Bronchial epithelial cell (primary cell): ENCODE measurements around the gene TUFM. TPM values are rescaled to one million over a fixed set of nuclear protein-coding genes. Genes with fewer than 3 reads are reported as not detected.

Source experiments
- DNase-seq: peaks from one replicate; pipeline ENCODE4 v3.0.0-alpha.2; 2010; ENCODE audit warnings: low read depth
- FAIRE-seq: peaks from 2 replicates; lab custom pipeline; 2011; peaks lifted over from hg19 to GRCh38; lab: Jason Lieb, UNC
- H3K27me3 ChIP-seq: 2 replicates; pipeline ENCODE4 v1.5.1; 2011; ENCODE audit warnings: low read length; ENCODE audit not compliant: control insufficient read depth, insufficient read depth
- H3K36me3 ChIP-seq: 2 replicates; pipeline ENCODE4 v1.5.1; 2011; ENCODE audit warnings: low read length; ENCODE audit not compliant: control insufficient read depth, insufficient read depth
- H3K4me3 ChIP-seq: 2 replicates; pipeline ENCODE4 v1.5.1; 2011; ENCODE audit warnings: mild to moderate bottlenecking, low read depth, low read length, control low read depth
- CTCF ChIP-seq: IDR thresholded peaks from 2 replicates; pipeline ENCODE4 v1.5.1; 2011; ENCODE audit warnings: mild to moderate bottlenecking, moderate library complexity, low read length, control low read depth, inconsistent platforms; ENCODE audit not compliant: insufficient read depth, severe bottlenecking
- total RNA-seq: library from RNA; depleted of rRNA; stranded (reverse); fragments of >200 nt; gene quantifications from 2 replicates; pipeline ENCODE4 v1.2.1, GENCODE V29; 2014

The TUFM gene
- total RNA-seq, 1 donor from 2014 or later = 176 TPM

GRCh38 chr16:28863929-28864793 lies 18.0 kb upstream of the TUFM start:
- Histone ChIP-seq H3K4me3 (peak overlapping the region; percentile 99), H3K36me3 (peaks cover 5% of the 10 kb centered on the region), H3K27me3 (no peaks in the 10 kb centered on the region)
- TF ChIP-seq CTCF = no peak
- FAIRE-seq (no peak), DNase-seq (peak; percentile 10)

- Histone ChIP-seq H3K36me3 (no peaks in the 10 kb centered on the region), H3K27me3 (no peaks in the 10 kb centered on the region), H3K4me3 (no peak overlapping the region)
- TF ChIP-seq CTCF = no peak
- FAIRE-seq (no peak), DNase-seq (no peak)
Measured at GRCh38 chr16:28859326-28859725, 13.2 kb upstream of the TUFM start.

GRCh38 chr16:28858421-28858820 lies 12.3 kb upstream of the TUFM start:
- H3K36me3 ChIP-seq = no peaks in the 10 kb centered on the region
- no peak overlapping the region for H3K4me3 ChIP-seq
- FAIRE-seq (no peak), DNase-seq (peak; percentile 71)
- H3K27me3 ChIP-seq = no peaks in the 10 kb centered on the region
- no peak for TF ChIP-seq CTCF

- FAIRE-seq = no peak
Measured at GRCh38 chr16:28846933-28847273, 755 bp upstream of the TUFM start.

GRCh38 chr16:28845761-28846079 lies 428 bp downstream of the TUFM start:
- no peak for TF ChIP-seq CTCF

More at GRCh38 chr16:28846933-28847273, 755 bp upstream of the TUFM start:
- Histone ChIP-seq H3K27me3 (no peaks in the 10 kb centered on the region), H3K4me3 (peak overlapping the region; percentile 99), H3K36me3 (peaks cover 23% of the 10 kb centered on the region)
- TF ChIP-seq CTCF = no peak
- DNase-seq = no peak

More at GRCh38 chr16:28845761-28846079, 428 bp downstream of the TUFM start:
- H3K36me3 ChIP-seq = peaks cover 23% of the 10 kb centered on the region
- no peaks in the 10 kb centered on the region for H3K27me3 ChIP-seq
- peak overlapping the region; percentile 99 for H3K4me3 ChIP-seq
- FAIRE-seq = no peak
- DNase-seq = no peak
